T-helper 2 cell treated with Interferon-gamma antibody and Interleukin-4, amounts not matched to agents 5 μg/mL and 100 μg/mL, for 36 hours (primary cell): ENCODE measurements around the gene TLK1.
A peak's percentile ranks its signal among the peaks of the same experiment; 100 is the strongest.

Experiments
- DNase-seq: peaks from one replicate; pipeline ENCODE4 v3.0.0; 2021; ENCODE audit warnings: low spot score
- H3K27ac Mint-ChIP-seq: one replicate; pipeline ENCODE4 v1.8.0; 2021; ENCODE audit warnings: mild to moderate bottlenecking, mixed read lengths
- H3K27me3 Mint-ChIP-seq: one replicate; pipeline ENCODE4 v1.8.0; 2021; ENCODE audit warnings: low read depth, mixed read lengths
- H3K36me3 Mint-ChIP-seq: one replicate; pipeline ENCODE4 v1.8.0; 2021; ENCODE audit warnings: low read depth, mixed read lengths
- H3K4me1 Mint-ChIP-seq: one replicate; pipeline ENCODE4 v1.8.0; 2021; ENCODE audit warnings: low read depth, mixed read lengths
- H3K4me3 Mint-ChIP-seq: one replicate; pipeline ENCODE4 v1.8.0; 2022; ENCODE audit warnings: mild to moderate bottlenecking, moderate library complexity, mixed read lengths
- H3K9me3 Mint-ChIP-seq: one replicate; pipeline ENCODE4 v1.8.0; 2021; ENCODE audit warnings: mixed read lengths

TLK1 gene

DNA sequence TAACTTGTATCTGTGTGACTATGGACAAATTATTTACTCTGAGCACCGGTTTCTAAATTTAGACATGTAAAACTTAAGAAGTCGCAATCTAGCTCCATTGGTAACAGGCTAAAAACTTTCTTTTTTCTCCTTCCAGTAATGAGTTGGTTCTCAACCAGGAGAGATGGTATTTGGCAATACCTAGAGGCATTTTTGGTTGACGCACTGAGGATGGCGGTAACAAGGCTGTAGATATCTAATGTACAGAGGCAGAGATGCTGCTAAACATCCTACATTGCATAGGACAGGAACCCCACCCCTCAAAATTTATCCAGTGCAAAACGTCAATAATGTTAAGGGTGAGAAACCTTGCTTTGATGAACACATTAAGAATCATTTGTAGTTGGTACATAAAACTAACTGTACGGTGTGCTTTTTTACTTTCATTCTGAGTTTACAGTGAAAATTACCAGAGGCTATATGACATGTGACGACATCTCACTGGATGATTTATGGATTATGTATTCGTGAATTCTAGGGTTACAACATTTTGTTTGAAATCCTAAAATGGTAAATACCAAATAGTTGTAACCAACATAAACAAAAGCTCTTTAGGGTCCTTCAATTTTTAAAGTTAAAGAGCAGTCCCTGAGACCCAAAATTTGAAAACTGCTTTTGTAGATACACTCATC is 91.3 kb downstream of the TLK1 start:
- no peaks in the 10 kb centered on the region for H3K27me3 Mint-ChIP-seq
- no peak overlapping the region for H3K27ac Mint-ChIP-seq
- no peak for DNase-seq
- peaks cover 8% of the 10 kb centered on the region for H3K9me3 Mint-ChIP-seq
- peaks cover 37% of the 10 kb centered on the region for H3K36me3 Mint-ChIP-seq
- H3K4me3 Mint-ChIP-seq, result no peak overlapping the region
- peaks cover 5% of the 10 kb centered on the region for H3K4me1 Mint-ChIP-seq

GRCh38 chr2:171066110-171066509 is 94.6 kb downstream of the TLK1 start:
- peaks cover 8% of the 10 kb centered on the region for H3K4me1 Mint-ChIP-seq
- H3K4me3 Mint-ChIP-seq, result no peak overlapping the region
- H3K36me3 Mint-ChIP-seq, result peaks cover 19% of the 10 kb centered on the region
- DNase-seq, result no peak
- H3K27me3 Mint-ChIP-seq, result no peaks in the 10 kb centered on the region
- no peak overlapping the region for H3K27ac Mint-ChIP-seq
- peaks cover 4% of the 10 kb centered on the region for H3K9me3 Mint-ChIP-seq

GRCh38 chr2:171057575-171057974 is 103.1 kb downstream of the TLK1 start:
- Mint-ChIP-seq H3K27ac (no peak overlapping the region), H3K4me3 (no peak overlapping the region), H3K4me1 (no peaks in the 10 kb centered on the region), H3K27me3 (no peaks in the 10 kb centered on the region), H3K9me3 (peaks cover 4% of the 10 kb centered on the region), H3K36me3 (peaks cover 47% of the 10 kb centered on the region)
- DNase-seq, result no peak

DNA sequence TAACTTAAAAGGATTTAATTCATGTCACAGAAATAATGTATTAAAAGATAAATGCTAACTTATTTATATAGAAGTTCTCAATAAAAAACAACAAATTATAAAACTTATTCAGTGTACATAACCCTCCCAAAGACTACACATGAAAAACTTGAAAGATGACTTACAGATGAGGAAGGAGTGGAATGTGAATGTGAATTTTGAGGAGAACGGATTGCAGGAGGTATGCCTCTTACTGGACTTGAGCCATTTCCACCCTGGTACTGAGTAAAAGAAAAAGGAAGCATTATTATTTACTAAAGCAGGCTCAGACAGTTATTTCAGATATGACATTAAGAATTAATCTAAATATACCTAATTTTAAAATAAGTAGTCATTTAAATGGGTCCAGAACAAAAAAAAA is 104.4 kb downstream of the TLK1 start:
- Mint-ChIP-seq H3K9me3 (peaks cover 4% of the 10 kb centered on the region), H3K4me3 (no peak overlapping the region), H3K27ac (no peak overlapping the region), H3K36me3 (peaks cover 59% of the 10 kb centered on the region), H3K4me1 (no peaks in the 10 kb centered on the region), H3K27me3 (no peaks in the 10 kb centered on the region)
- no peak for DNase-seq

GRCh38 chr2:171049691-171050090 is 111.0 kb downstream of the TLK1 start:
- Mint-ChIP-seq H3K27ac (no peak overlapping the region), H3K4me1 (peaks cover 3% of the 10 kb centered on the region), H3K36me3 (peaks cover 56% of the 10 kb centered on the region), H3K4me3 (no peak overlapping the region), H3K9me3 (no peaks in the 10 kb centered on the region), H3K27me3 (no peaks in the 10 kb centered on the region)
- DNase-seq, result no peak

DNA sequence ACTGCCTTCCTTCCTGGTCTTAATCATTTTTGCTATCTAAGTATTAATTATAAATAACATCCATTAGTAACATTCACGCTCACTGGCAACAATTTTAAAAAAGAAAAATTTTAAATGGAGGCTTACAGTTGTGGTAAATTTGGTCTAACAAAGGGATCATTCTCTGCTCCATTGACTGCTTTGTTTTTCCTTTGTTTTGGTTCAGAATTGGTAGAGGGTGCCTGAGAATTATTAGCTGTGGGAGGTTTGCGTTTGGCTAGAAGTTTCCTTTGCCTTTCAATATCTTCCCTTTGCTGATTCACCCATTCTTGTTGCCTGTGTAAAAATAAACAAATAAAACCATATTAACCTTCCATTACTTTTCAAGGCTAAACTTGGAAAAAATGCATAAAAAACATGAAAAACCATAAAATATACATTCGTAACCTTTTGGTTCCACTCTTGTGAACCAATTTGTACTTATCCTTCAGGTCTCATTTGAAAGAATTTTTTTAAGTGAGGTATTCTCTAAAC is 114.6 kb downstream of the TLK1 start:
- Mint-ChIP-seq H3K27ac (no peak overlapping the region), H3K9me3 (no peaks in the 10 kb centered on the region), H3K36me3 (peaks cover 58% of the 10 kb centered on the region), H3K4me1 (peaks cover 26% of the 10 kb centered on the region), H3K27me3 (no peaks in the 10 kb centered on the region), H3K4me3 (no peak overlapping the region)
- DNase-seq, result no peak

DNA sequence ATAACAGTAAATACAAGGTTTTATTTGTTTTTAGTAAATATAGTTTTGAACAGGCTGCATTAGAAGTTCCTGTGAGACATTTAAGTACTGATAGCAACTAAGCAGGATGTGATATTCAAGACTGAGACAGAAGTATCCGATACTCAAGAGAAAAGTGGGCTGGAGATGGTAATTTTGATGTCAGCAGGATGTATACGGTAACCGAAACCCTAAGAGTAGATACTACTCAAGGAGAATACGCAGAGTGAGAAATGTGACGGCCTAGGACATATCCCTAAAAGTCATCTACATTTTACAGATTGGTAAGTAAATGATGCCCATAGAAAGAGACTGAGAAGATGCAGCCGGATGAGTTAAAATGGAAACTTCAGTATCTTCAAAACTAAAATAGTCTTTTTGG is 116.3 kb downstream of the TLK1 start:
- DNase-seq, result no peak
- peaks cover 54% of the 10 kb centered on the region for H3K36me3 Mint-ChIP-seq
- H3K27me3 Mint-ChIP-seq, result no peaks in the 10 kb centered on the region
- H3K4me3 Mint-ChIP-seq, result no peak overlapping the region
- H3K9me3 Mint-ChIP-seq, result no peaks in the 10 kb centered on the region
- H3K27ac Mint-ChIP-seq, result peak overlapping the region; percentile 73
- H3K4me1 Mint-ChIP-seq, result peaks cover 26% of the 10 kb centered on the region

GRCh38 chr2:171042253-171042969 is 118.3 kb downstream of the TLK1 start:
- peak overlapping the region; percentile 73 for H3K27ac Mint-ChIP-seq
- H3K9me3 Mint-ChIP-seq, result no peaks in the 10 kb centered on the region
- H3K36me3 Mint-ChIP-seq, result peaks cover 59% of the 10 kb centered on the region
- H3K4me3 Mint-ChIP-seq, result peak overlapping the region; percentile 35
- DNase-seq, result no peak
- H3K4me1 Mint-ChIP-seq, result peaks cover 26% of the 10 kb centered on the region
- no peaks in the 10 kb centered on the region for H3K27me3 Mint-ChIP-seq

GRCh38 chr2:171036532-171036931 is 124.2 kb downstream of the TLK1 start:
- no peaks in the 10 kb centered on the region for H3K27me3 Mint-ChIP-seq
- DNase-seq, result no peak
- peaks cover 8% of the 10 kb centered on the region for H3K4me1 Mint-ChIP-seq
- H3K9me3 Mint-ChIP-seq, result peaks cover 12% of the 10 kb centered on the region
- no peak overlapping the region for H3K27ac Mint-ChIP-seq
- H3K36me3 Mint-ChIP-seq, result peaks cover 68% of the 10 kb centered on the region
- no peak overlapping the region for H3K4me3 Mint-ChIP-seq

- DNase-seq, result no peak
- Mint-ChIP-seq H3K27me3 (no peaks in the 10 kb centered on the region), H3K9me3 (peaks cover 12% of the 10 kb centered on the region), H3K4me3 (no peak overlapping the region), H3K36me3 (peaks cover 66% of the 10 kb centered on the region), H3K27ac (no peak overlapping the region), H3K4me1 (peaks cover 8% of the 10 kb centered on the region)
Measured at GRCh38 chr2:171034315-171034714, 126.4 kb downstream of the TLK1 start.

GRCh38 chr2:171025214-171025613 is 135.5 kb downstream of the TLK1 start:
- no peaks in the 10 kb centered on the region for H3K27me3 Mint-ChIP-seq
- peaks cover 46% of the 10 kb centered on the region for H3K36me3 Mint-ChIP-seq

GRCh38 chr2:171018522-171018921 is 142.2 kb downstream of the TLK1 start:
- H3K27me3 Mint-ChIP-seq, result no peaks in the 10 kb centered on the region
- H3K9me3 Mint-ChIP-seq, result no peaks in the 10 kb centered on the region
- H3K27ac Mint-ChIP-seq, result peak overlapping the region; percentile 29
- peaks cover 55% of the 10 kb centered on the region for H3K36me3 Mint-ChIP-seq
- H3K4me1 Mint-ChIP-seq, result peaks cover 26% of the 10 kb centered on the region
- no peak for DNase-seq
- H3K4me3 Mint-ChIP-seq, result no peak overlapping the region

More at GRCh38 chr2:171025214-171025613, 135.5 kb downstream of the TLK1 start:
- DNase-seq, result no peak
- Mint-ChIP-seq H3K4me3 (no peak overlapping the region), H3K9me3 (no peaks in the 10 kb centered on the region), H3K4me1 (peaks cover 11% of the 10 kb centered on the region), H3K27ac (no peak overlapping the region)

GRCh38 chr2:171016125-171016524 is 144.6 kb downstream of the TLK1 start:
- Mint-ChIP-seq H3K27ac (no peak overlapping the region), H3K36me3 (peaks cover 43% of the 10 kb centered on the region), H3K4me3 (no peak overlapping the region), H3K27me3 (no peaks in the 10 kb centered on the region), H3K9me3 (no peaks in the 10 kb centered on the region), H3K4me1 (peaks cover 23% of the 10 kb centered on the region)
- DNase-seq, result no peak

GRCh38 chr2:171013851-171014250 is 146.8 kb downstream of the TLK1 start:
- H3K36me3 Mint-ChIP-seq, result peaks cover 47% of the 10 kb centered on the region
- no peaks in the 10 kb centered on the region for H3K9me3 Mint-ChIP-seq

More at GRCh38 chr2:171013851-171014250, 146.8 kb downstream of the TLK1 start:
- no peaks in the 10 kb centered on the region for H3K27me3 Mint-ChIP-seq
- H3K4me1 Mint-ChIP-seq, result peaks cover 16% of the 10 kb centered on the region
- H3K4me3 Mint-ChIP-seq, result no peak overlapping the region
- H3K27ac Mint-ChIP-seq, result no peak overlapping the region
- DNase-seq, result no peak
